A549 (cell line): ENCODE measurements around the gene HMGN4. TPM values are rescaled to one million over a fixed set of nuclear protein-coding genes. Genes with fewer than 3 reads are reported as not detected.

ENCODE experiments used
- ATAC-seq, 2 experiments: fragments of 200-7000 bp in 1 of 2; fragments of >200 bp in 1 of 2; cut with Nextera tagmentation in 1 of 2; cut with Tn5 transposase in 1 of 2; 3 replicates each; pipeline versions ENCODE4 v1.8.0 to v1.9.1; 2018 to 2020; ENCODE audit warnings: mild to moderate bottlenecking in 1 of 2, moderate library complexity in 1 of 2
- CTCF ChIA-PET: fragments of 300-600 bp; sonication (Branson Sonifier 250); formaldehyde crosslinking; extraction: SDS; loops from one replicate; lab custom pipeline; 2021; ENCODE audit warnings: antibody characterized with exemption, inconsistent platforms; lab: Yijun Ruan, JAX
- POLR2A ChIA-PET: fragments of 350-600 bp; formaldehyde crosslinking; extraction: SDS; loops from one replicate; lab custom pipeline; 2021; ENCODE audit warnings: antibody characterized with exemption, inconsistent platforms; lab: Yijun Ruan, JAX
- DNase-seq, 2 experiments: peaks; one replicate each; pipeline versions ENCODE4 v3.0.0 to v3.0.0-alpha.2; 2011 to 2016; ENCODE audit warnings: low read depth in 1 of 2, low spot score in 1 of 2
- FAIRE-seq: peaks from 2 replicates; lab custom pipeline; 2011; peaks lifted over from hg19 to GRCh38; lab: Jason Lieb, UNC
- H3K27ac ChIP-seq, 2 experiments: fragments of >200 bp; sonication (Bioruptor Twin); formaldehyde crosslinking; 3 replicates each; pipeline ENCODE4 v1.5.1; 2016 to 2017
- H3K4me1 ChIP-seq: fragments of >200 bp; sonication (Bioruptor Twin); formaldehyde crosslinking; 3 replicates; pipeline ENCODE4 v1.6.1; 2016
- H3K4me2 ChIP-seq: fragments of >200 bp; sonication (Bioruptor Twin); formaldehyde crosslinking; 3 replicates; pipeline ENCODE4 v1.6.1; 2016
- H3K4me3 ChIP-seq: fragments of >200 bp; sonication (Bioruptor Twin); formaldehyde crosslinking; 3 replicates; pipeline ENCODE4 v1.5.1; 2016
- H3K9me3 ChIP-seq: fragments of >200 bp; sonication (Bioruptor Twin); formaldehyde crosslinking; 3 replicates; pipeline ENCODE4 v1.6.1; 2016
- ATOH8 ChIP-seq: fragments of 250-450 bp; sonication (Bioruptor Pico); IDR thresholded peaks from 2 replicates; pipeline ENCODE4 v1.5.0; 2020; ENCODE audit warnings: low read depth, mild to moderate bottlenecking, moderate library complexity
- CBX2 ChIP-seq: fragments of 200-600 bp; sonication (generic); IDR thresholded peaks from 2 replicates; pipeline ENCODE4 v1.6.1; 2016; ENCODE audit warnings: low read depth, mild to moderate bottlenecking, borderline replicate concordance
- CBX8 ChIP-seq: fragments of 200-600 bp; sonication (generic); IDR thresholded peaks from 2 replicates; pipeline ENCODE4 v1.6.1; 2016
- CEBPB ChIP-seq, 2 experiments: fragments of >200 bp in 1 of 2; sonication (Bioruptor Twin) in 1 of 2; formaldehyde crosslinking in 1 of 2; IDR thresholded peaks; 2 replicates each; pipeline ENCODE4 v1.6.1; 2012 to 2016
- CHD2 ChIP-seq: fragments of 150-350 bp; IDR thresholded peaks from 2 replicates; pipeline ENCODE4 v1.6.1; 2014; ENCODE audit warnings: low read length; ENCODE audit not compliant: partially characterized antibody
- CTCF ChIP-seq: fragments of >200 bp; sonication (Bioruptor Twin); formaldehyde crosslinking; IDR thresholded peaks from 3 replicates; pipeline ENCODE4 v1.5.1; 2016
- ELK1 ChIP-seq: fragments of 150-350 bp; IDR thresholded peaks from 2 replicates; pipeline ENCODE4 v1.6.1; 2014; ENCODE audit warnings: low read depth, mild to moderate bottlenecking, low read length
- FOSL2 ChIP-seq, 2 experiments: fragments of 450-650 bp in 1 of 2; fragments of >200 bp in 1 of 2; sonication (Bioruptor Twin) in 1 of 2; formaldehyde crosslinking; IDR thresholded peaks; 2 replicates each; pipeline versions ENCODE4 v1.5.0 to v1.6.1; 2016 to 2020; ENCODE audit warnings: mild to moderate bottlenecking in 1 of 2, moderate library complexity in 1 of 2
- FOXS1 ChIP-seq: fragments of 250-450 bp; sonication (Bioruptor Pico); IDR thresholded peaks from 2 replicates; pipeline ENCODE4 v1.5.0; 2020; ENCODE audit warnings: mild to moderate bottlenecking, moderate library complexity
- HDAC2 ChIP-seq: fragments of 200-600 bp; sonication (generic); IDR thresholded peaks from 2 replicates; pipeline ENCODE4 v1.6.1; 2016
- JUN ChIP-seq, 2 experiments: fragments of >200 bp; sonication (Bioruptor Twin); formaldehyde crosslinking; IDR thresholded peaks; 2 replicates in 1 of 2; 3 replicates in 1 of 2; pipeline ENCODE4 v1.6.1; 2016 to 2017
- JUNB ChIP-seq: fragments of >200 bp; sonication (Bioruptor Twin); formaldehyde crosslinking; IDR thresholded peaks from 2 replicates; pipeline ENCODE4 v1.6.1; 2016
- KDM1A ChIP-seq: fragments of 200-600 bp; sonication (generic); IDR thresholded peaks from 2 replicates; pipeline ENCODE4 v1.6.1; 2016; ENCODE audit warnings: low read depth, mild to moderate bottlenecking
- MYC ChIP-seq: IDR thresholded peaks from 2 replicates; pipeline ENCODE4 v1.6.1; 2012; ENCODE audit warnings: mild to moderate bottlenecking, inconsistent platforms, low read length, improper control_type of control experiment, borderline replicate concordance
- NFE2L2 ChIP-seq: fragments of 150-350 bp; conservative IDR thresholded peaks from 2 replicates; pipeline ENCODE4 v1.6.1; 2014; ENCODE audit warnings: low read length
- NPAS2 ChIP-seq: fragments of 250-450 bp; sonication (Bioruptor Pico); IDR thresholded peaks from 2 replicates; pipeline ENCODE4 v1.8.0; 2022; ENCODE audit warnings: mild to moderate bottlenecking, moderate library complexity, borderline replicate concordance
- PBX3 ChIP-seq: IDR thresholded peaks from 2 replicates; pipeline ENCODE4 v1.6.1; 2012
- PHF8 ChIP-seq: fragments of 200-600 bp; sonication (generic); IDR thresholded peaks from 2 replicates; pipeline ENCODE4 v1.6.1; 2016; ENCODE audit warnings: low read depth, mild to moderate bottlenecking, antibody characterized with exemption, moderate library complexity, borderline replicate concordance
- POLR2A ChIP-seq: IDR thresholded peaks from 2 replicates; pipeline ENCODE4 v1.6.1; 2012; ENCODE audit warnings: mild to moderate bottlenecking, low read length
- RARB ChIP-seq: fragments of 250-450 bp; sonication (Bioruptor Pico); IDR thresholded peaks from 2 replicates; pipeline ENCODE4 v1.8.0; 2021; ENCODE audit warnings: mild to moderate bottlenecking, moderate library complexity
- SREBF2 ChIP-seq: fragments of 450-650 bp; IDR thresholded peaks from 2 replicates; pipeline ENCODE4 v1.6.1; 2014; ENCODE audit warnings: mild to moderate bottlenecking, moderate library complexity
- ZSCAN20 ChIP-seq: fragments of 250-450 bp; sonication (Bioruptor Pico); IDR thresholded peaks from 2 replicates; pipeline ENCODE4 v1.8.0; 2022; ENCODE audit warnings: mild to moderate bottlenecking, moderate library complexity
- WGBS: methylation state at CpG from one replicate; pipeline ENCODE4 v1.1.6; 2017; ENCODE audit errors: missing lambda C conversion rate; 5-methylcytosine and 5-hydroxymethylcytosine counted together
- polyA plus RNA-seq, 4 experiments: library from polyadenylated mRNA; depleted of rRNA in 3 of 4; stranded (reverse); fragments of >200 nt; fragmentation: RNase III in 1 of 4; extraction: RNeasy Plus Mini Kit Qiagen cat#74134 plus additional on column Dnase treatment in 1 of 4; gene quantifications; 2 replicates in 3 of 4; 3 replicates in 1 of 4; pipeline ENCODE4 v1.2.3, GENCODE V29; 2011 to 2017
- TF ChIP-seq, protein P1 (sequence below): fragments of 450-650 bp; IDR thresholded peaks from 2 replicates; pipeline ENCODE4 v1.6.1; 2014; ENCODE audit warnings: antibody characterized with exemption
- TF ChIP-seq, protein P2 (sequence below): IDR thresholded peaks from 2 replicates; pipeline ENCODE4 v1.6.1; 2012
- TF ChIP-seq, protein P3 (sequence below): IDR thresholded peaks from 2 replicates; pipeline ENCODE4 v1.6.1; 2012; ENCODE audit warnings: low read depth, borderline replicate concordance

The HMGN4 gene
- polyA plus RNA-seq, 2 of the 4 experiments (the other 2 are of a cell fraction), result 55.0 to 59.0 TPM

GRCh38 chr6:26556263-26557070 lies 18.3 kb downstream of the HMGN4 start (continued):
- TF ChIP-seq ELK1 (no peak), SREBF2 (peak; percentile 61), JUN (IDR thresholded peaks at IDR 0.05) (peak in 1 of 2 experiments; percentile 48; a peak in 1 of 5 replicates), PHF8 (no peak), FOXS1 (CRISPR knock-in tag) (no peak), CBX8 (no peak), KDM1A (no peak), CHD2 (no peak), POLR2A (no peak), HDAC2 (no peak), CBX2 (no peak), RARB (no peak), ZSCAN20 (CRISPR knock-in tag) (no peak), FOSL2 (IDR thresholded peaks at IDR 0.05) (no peak), FOSL2 (CRISPR knock-in tag; IDR thresholded peaks at IDR 0.05) (0 out of 2 replicates have a peak, but pooled peaks have one; percentile 7)
- TF ChIP-seq, protein P1, sequence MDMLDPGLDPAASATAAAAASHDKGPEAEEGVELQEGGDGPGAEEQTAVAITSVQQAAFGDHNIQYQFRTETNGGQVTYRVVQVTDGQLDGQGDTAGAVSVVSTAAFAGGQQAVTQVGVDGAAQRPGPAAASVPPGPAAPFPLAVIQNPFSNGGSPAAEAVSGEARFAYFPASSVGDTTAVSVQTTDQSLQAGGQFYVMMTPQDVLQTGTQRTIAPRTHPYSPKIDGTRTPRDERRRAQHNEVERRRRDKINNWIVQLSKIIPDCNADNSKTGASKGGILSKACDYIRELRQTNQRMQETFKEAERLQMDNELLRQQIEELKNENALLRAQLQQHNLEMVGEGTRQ, result no peak
- TF ChIP-seq, protein P2, sequence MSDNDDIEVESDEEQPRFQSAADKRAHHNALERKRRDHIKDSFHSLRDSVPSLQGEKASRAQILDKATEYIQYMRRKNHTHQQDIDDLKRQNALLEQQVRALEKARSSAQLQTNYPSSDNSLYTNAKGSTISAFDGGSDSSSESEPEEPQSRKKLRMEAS, result peak; percentile 57

DNA sequence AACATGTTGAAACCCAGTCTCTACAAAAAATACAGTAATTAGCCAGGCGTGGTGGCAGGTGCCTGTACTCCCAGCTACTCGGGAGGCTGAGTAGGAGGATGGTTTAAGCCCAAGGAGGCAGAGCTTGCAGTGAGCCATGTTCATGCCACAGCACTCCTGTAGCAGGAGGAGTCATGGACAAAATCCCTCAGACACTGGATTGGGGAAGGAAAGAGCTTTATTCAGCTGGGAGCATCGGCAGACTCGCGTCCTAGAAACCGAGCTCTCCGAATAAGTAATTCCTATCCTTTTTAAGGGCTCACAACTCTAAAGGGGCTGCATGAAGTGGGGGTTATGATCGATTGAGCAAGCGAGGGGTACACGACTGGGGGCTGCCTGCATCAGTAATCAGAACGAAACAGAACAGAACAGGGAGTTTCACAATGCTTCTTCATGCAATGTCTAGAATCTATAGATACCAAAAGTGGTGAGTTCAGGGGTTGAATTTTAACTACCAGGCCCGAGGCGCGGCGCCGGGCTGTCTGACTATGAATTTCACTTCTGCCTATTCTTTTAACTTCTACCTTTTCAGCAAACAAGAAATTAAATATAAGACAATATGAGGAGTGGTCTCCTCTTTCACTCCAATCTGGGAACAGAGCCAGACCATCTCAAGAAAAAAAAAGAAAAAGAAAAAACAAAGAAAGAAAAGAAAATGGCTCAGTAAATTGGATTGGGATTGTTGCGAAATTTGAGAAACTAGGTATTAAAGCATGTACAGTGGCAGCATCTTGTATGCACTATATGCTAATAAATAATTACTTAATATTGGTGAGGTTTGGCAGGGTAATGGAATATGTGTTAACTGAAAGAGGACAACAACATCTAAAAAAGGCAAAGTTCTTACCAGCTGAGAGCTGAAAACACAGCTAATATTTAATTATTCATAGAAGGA lies 23.6 kb downstream of the HMGN4 start:
- no peak for FAIRE-seq
- Histone ChIP-seq H3K4me1 (peaks cover 8% of the 10 kb centered on the region; the same call in 2 of the 3 replicates), H3K4me3 (no peak overlapping the region), H3K9me3 (no peaks in the 10 kb centered on the region), H3K4me2 (no peak overlapping the region), H3K27ac (no peak overlapping the region)
- ChIA-PET POLR2A (no interaction called here), CTCF (interaction anchor here (0.9 to 1.0 kb wide), 2 partner anchors 10 to 220 kb away, joined by 3 to 5 read pairs; no protein-coding TSS in a partner anchor)
- no peak for TF ChIP-seq CBX8
- peak in 1 of 2 experiments; percentile 15; a peak in 1 of 4 replicates for TF ChIP-seq CEBPB (IDR thresholded peaks at IDR 0.05)
- no peak for TF ChIP-seq NFE2L2
- TF ChIP-seq ATOH8 (CRISPR knock-in tag), result no peak
- DNase-seq, result no peak
- WGBS, result 81% methylated on average over 16 of the region's 17 CpGs
- ATAC-seq, result no peak

- ChIA-PET CTCF (interaction anchor here (1.3 kb wide), 1 partner anchor 9 kb away, joined by 5 read pairs; no protein-coding TSS in a partner anchor), POLR2A (interaction anchor here (1.1 kb wide), 1 partner anchor 26 kb away, joined by 3 read pairs; no protein-coding TSS in a partner anchor)
- FAIRE-seq, result no peak
- Histone ChIP-seq H3K4me1 (no peaks in the 10 kb centered on the region), H3K4me3 (no peak overlapping the region), H3K4me2 (no peak overlapping the region), H3K27ac (no peak overlapping the region), H3K9me3 (no peaks in the 10 kb centered on the region)
- DNase-seq, result no peak
- no peak for ATAC-seq
- 69% methylated on average over 6 of the region's 6 CpGs for WGBS
- TF ChIP-seq PBX3 (no peak), JUNB (no peak), NPAS2 (CRISPR knock-in tag) (no peak), CTCF (no peak), MYC (no peak), FOSL2 (IDR thresholded peaks at IDR 0.05) (no peak), FOSL2 (CRISPR knock-in tag; IDR thresholded peaks at IDR 0.05) (no peak), HDAC2 (no peak)
- TF ChIP-seq, protein P3, sequence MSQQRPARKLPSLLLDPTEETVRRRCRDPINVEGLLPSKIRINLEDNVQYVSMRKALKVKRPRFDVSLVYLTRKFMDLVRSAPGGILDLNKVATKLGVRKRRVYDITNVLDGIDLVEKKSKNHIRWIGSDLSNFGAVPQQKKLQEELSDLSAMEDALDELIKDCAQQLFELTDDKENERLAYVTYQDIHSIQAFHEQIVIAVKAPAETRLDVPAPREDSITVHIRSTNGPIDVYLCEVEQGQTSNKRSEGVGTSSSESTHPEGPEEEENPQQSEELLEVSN, result no peak
These were observed 25.3 kb downstream of the HMGN4 start for GRCh38 chr6:26563488-26563887.
